CD4-positive, alpha-beta T cell treated with Interleukin-15 for 4 hours (primary cell): ENCODE data around the gene FOXO4.

Experiments used
- DNase-seq: peaks from one replicate; pipeline ENCODE4 v3.0.0-alpha.2; 2020; ENCODE audit warnings: low spot score

FOXO4 gene

DNA sequence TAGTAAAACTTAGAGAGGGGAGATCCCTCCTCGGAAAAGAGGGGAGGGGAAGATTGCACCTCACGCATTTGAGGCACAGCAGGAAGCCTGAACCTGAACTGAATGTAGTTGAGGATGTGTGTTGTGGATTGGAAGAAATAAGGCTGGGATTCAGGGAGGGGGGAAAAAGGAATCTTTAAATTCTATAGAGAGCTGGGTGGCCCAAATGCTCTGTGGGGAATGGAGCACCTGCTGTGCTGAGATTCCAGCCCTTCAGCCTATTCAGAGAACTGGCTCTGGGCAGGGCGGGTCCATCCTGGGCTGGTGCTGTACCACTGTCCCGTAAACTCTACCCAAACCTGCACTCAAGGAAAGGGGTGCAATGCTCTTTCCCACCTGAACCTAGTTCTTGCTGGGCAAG lies 4.1 kb downstream of the FOXO4 start:
- DNase-seq = no peak

GRCh38 chrX:71100581-71101505 lies 5.2 kb downstream of the FOXO4 start:
- DNase-seq = no peak

DNA sequence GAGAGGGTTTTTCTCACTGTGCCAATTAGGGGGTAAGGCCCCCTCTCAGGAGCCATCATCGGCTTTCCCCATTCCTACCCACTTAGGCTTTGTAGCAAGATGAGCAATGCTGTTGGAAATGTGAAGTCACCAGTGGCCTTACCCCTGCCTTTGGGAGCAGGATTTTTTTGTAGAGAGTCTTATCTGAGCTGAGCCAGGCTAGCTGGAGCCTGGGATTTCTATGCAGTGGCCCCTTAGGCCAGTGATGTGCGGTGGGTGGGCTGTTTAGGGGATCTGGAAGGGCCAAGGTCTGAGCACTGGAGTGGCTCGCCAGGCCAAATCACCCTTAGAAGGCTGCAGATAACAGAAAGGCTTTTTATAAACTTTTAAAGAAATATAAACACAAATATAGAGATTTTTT lies 6.6 kb downstream of the FOXO4 start:
- no peak for DNase-seq

GRCh38 chrX:71103110-71103983 lies 7.7 kb downstream of the FOXO4 start:
- DNase-seq = peak; percentile 51

- no peak for DNase-seq
Observed at GRCh38 chrX:71105628-71106027, 10.0 kb downstream of the FOXO4 start.

GRCh38 chrX:71106427-71106826 lies 10.8 kb downstream of the FOXO4 start, which contains the start of gene CXorf65:
Gene CXorf65, minus strand, starts transcription at chrX:71106740. Its CDS starts 184 bp downstream, at chrX:71106556.
- peak; percentile 46 for DNase-seq

- DNase-seq = no peak
Observed at GRCh38 chrX:71107245-71107644, 11.6 kb downstream of the FOXO4 start.

DNA sequence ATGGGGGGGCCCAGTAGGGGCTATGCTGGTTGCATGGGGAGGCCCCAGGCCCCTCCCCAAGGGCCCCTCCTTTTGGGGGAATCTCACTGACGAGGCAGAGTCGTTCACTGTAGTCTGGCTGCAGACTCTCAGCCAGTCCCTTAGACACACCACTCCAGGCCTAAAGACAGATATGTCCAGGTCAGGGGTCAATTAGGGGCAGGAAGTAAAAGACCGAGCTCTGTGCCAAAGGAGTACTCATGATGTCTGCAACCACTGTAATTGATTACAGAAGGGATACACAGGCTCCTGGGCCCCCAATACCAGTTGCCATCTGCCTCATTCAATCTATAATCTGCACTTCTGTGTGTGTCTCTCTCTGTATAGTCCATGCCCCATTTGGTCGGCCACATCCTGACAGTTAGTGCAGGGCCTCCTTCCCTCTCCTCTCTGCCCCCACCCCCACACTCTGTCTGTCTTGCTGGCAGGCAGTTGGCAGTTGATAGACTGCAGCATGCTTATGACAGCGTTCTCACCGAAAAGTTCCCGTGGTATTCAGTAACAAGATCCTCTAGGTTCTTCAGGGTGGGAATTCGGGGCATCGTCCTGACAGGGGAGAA lies 12.2 kb downstream of the FOXO4 start:
- peak; percentile 30 for DNase-seq

DNA sequence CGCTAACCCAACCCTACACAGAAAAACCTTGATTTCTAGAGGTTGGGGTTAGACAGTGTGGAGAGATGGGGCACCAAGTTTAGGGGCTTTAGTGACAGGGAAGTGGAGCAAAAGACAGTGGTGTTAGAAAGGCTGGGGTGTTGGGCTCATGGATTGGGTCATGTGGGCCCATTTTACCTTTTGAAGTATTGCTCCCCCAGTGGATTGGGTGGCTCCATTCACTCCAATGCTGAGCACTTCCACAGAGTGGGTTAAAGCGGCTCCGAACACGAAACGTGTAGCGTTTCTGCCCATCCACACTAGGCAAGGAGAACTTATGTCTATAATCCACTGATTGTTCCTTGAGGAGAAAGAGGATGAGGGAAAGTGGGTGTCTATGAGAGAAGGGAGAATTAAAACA lies 13.4 kb downstream of the FOXO4 start:
- DNase-seq = no peak

- DNase-seq = peak; percentile 88
Observed at GRCh38 chrX:71111141-71111843, 15.6 kb downstream of the FOXO4 start, which contains the start of gene IL2RG. Gene IL2RG, minus strand, starts transcription at chrX:71111577. Its CDS starts 38 bp downstream, at chrX:71111539.

GRCh38 chrX:71111921-71112431 lies 16.3 kb downstream of the FOXO4 start:
- DNase-seq = peak; percentile 56

GRCh38 chrX:71117358-71117757 lies 21.7 kb downstream of the FOXO4 start:
- no peak for DNase-seq

GRCh38 chrX:71118032-71118984 lies 22.7 kb downstream of the FOXO4 start, which contains the start of gene MED12:
Gene MED12, plus strand, starts transcription at chrX:71118596. Its CDS starts 159 bp downstream, at chrX:71118755.
- peak; percentile 77 for DNase-seq

GRCh38 chrX:71118985-71119535 lies 23.4 kb downstream of the FOXO4 start:
- DNase-seq = no peak

GRCh38 chrX:71128166-71128833 lies 32.6 kb downstream of the FOXO4 start:
- DNase-seq = no peak

DNA sequence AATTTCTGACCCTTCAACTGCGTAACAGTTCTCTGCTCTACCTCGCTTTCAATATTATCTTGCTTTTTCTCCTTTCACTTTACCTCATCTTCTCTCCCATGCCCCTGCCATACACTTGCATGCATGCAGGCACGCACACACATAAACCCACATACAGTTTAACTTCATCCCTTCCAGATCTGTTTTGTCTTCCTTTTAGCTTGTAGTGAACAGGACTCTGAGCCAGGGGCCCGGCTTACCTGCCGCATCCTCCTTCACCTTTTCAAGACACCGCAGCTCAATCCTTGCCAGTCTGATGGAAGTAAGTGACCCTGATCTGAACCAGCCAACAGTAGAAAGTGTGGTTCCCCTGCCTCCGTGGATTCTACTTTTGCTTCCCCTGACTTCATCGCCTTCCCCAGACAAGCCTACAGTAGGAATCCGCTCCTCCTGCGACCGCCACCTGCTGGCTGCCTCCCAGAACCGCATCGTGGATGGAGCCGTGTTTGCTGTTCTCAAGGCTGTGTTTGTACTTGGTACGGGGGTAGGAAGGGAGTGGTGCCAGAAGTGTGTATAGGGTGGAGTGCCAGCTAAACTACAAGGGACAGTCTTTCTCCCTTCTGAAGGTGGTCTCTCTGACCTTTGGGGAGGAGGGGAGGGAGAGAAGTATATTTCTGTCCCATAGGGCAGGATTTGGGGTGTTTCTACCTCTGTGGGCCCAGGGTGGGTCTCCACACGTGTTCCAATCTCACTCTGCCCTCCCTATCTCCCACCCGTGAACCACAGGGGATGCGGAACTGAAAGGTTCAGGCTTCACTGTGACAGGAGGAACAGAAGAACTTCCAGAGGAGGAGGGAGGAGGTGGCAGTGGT lies 33.5 kb downstream of the FOXO4 start:
- peak; percentile 78 for DNase-seq

GRCh38 chrX:71131510-71131909 lies 35.9 kb downstream of the FOXO4 start:
- no peak for DNase-seq

DNA sequence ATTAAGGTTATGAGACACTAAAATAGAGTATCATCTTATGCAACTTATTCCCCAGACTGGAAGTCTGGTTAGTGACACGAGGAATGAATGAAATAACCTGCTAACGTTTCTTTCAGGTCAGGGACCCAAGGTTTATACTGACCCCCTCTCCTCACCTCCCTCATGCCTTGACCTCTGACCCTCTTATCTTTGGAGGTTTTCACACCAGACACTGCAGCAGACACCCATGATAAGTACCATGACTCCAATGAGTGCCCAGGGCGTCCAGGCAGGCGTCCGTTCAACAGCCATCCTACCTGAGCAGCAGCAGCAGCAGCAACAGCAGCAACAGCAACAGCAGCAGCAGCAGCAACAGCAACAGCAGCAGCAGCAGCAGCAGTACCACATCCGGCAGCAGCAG lies 44.8 kb downstream of the FOXO4 start:
- DNase-seq = no peak
